ENCODE data around the gene ADCY1. TPM values are rescaled to one million over a fixed set of nuclear protein-coding genes. Genes with fewer than 3 reads are reported as not detected.
A peak's percentile ranks its signal among the peaks of the same experiment; 100 is the strongest.
"Not testable (repeated sequence)": the region's sequence is repeated elsewhere in the genome, so short reads cannot be mapped to it uniquely, and the experiment has no call there.

The ADCY1 gene
- total and polyA plus RNA-seq, 2 donors = 0.27 to 0.38 TPM

DNA sequence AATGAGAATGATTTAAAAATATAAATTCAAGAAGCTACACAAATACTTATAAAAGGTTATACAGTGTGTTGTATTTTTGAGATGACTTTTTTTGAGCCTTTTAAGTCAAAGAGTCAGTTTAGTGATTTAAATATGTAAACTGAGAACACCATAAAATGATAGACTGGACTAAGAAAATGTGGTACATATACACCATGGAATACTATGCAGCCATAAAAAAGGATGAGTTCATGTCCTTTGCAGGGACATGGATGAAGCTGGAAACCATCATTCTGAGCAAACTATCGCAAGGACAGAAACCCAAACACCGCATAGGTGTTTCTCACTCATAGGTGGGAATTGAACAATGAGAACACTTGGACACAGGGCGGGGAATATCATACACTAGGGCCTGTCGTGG lies 182.2 kb downstream of the ADCY1 start:
- H3K9me3 ChIP-seq (ENCODE audit: control insufficient read depth in 2 of 2, insufficient read depth in 1 of 2, low read length in 1 of 2); DNase-seq (ENCODE audit: low read depth in 6 of 9, low spot score in 9 of 9); H3K27ac ChIP-seq (ENCODE audit: low read depth in 1 of 2, low read length in 1 of 2); H3K36me3 ChIP-seq (ENCODE audit: control insufficient read depth in 2 of 2, insufficient read depth in 2 of 2, low read length in 1 of 2); H3K27me3 ChIP-seq (ENCODE audit: control insufficient read depth in 2 of 2, insufficient read depth in 1 of 2, low read length in 1 of 2); H3K4me3 ChIP-seq (ENCODE audit: low read length in 2 of 2); H3K4me1 ChIP-seq (ENCODE audit: control insufficient read depth in 2 of 2, insufficient read depth in 2 of 2, low read length in 2 of 2): not testable (repeated sequence)
- WGBS = 97% methylated on average over 3 of the region's 4 CpGs

DNA sequence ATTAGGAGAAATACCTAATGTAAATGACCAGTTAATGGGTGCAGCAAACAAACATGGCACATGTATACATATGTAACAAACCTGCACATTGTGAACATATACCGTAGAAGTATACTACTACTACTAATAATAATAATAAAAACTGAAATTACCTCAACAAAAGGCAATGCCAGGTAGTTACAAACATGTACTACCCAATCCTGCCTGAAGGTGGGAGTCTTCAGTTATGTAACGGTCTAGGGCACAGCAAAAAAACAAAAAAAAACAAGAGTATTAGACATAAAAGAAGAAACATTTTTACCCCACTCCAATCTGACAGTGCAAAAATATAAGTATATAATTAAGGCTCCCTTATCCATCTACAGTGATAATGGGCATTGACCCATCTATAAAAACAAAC lies 182.6 kb downstream of the ADCY1 start:
- not testable (repeated sequence) for H3K9me3 ChIP-seq (ENCODE audit: control insufficient read depth in 2 of 2, insufficient read depth in 1 of 2, low read length in 1 of 2); DNase-seq (ENCODE audit: low read depth in 6 of 9, low spot score in 9 of 9); H3K4me3 ChIP-seq (ENCODE audit: low read length in 2 of 2); H3K36me3 ChIP-seq (ENCODE audit: control insufficient read depth in 2 of 2, insufficient read depth in 2 of 2, low read length in 1 of 2); H3K27me3 ChIP-seq (ENCODE audit: control insufficient read depth in 2 of 2, insufficient read depth in 1 of 2, low read length in 1 of 2); H3K4me1 ChIP-seq (ENCODE audit: control insufficient read depth in 2 of 2, insufficient read depth in 2 of 2, low read length in 2 of 2); H3K27ac ChIP-seq (ENCODE audit: low read depth in 1 of 2, low read length in 1 of 2)
- WGBS = 95% methylated on average over 2 of the region's 2 CpGs

DNA sequence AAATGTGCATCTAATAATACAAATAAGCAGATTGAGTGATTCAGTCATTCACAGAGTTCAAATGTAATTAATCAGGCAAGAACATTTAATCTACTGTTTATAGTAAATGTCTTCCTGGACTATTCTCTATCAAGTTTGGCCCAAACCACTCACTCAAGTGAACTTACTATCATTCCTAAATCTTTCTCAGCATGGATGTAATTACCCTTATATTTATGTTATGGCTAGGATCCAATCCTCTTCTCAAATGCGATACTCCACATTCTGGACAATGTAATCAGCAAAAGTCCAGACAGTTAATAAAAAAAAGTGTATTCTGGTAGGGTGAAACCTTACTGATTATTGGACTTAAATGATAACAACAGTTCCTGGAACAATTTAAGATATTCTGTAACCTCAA lies 185.3 kb downstream of the ADCY1 start:
- not testable (repeated sequence) for H3K36me3 ChIP-seq (ENCODE audit: control insufficient read depth in 2 of 2, insufficient read depth in 2 of 2, low read length in 1 of 2); H3K27ac ChIP-seq (ENCODE audit: low read depth in 1 of 2, low read length in 1 of 2); H3K9me3 ChIP-seq (ENCODE audit: control insufficient read depth in 2 of 2, insufficient read depth in 1 of 2, low read length in 1 of 2); H3K4me1 ChIP-seq (ENCODE audit: control insufficient read depth in 2 of 2, insufficient read depth in 2 of 2, low read length in 2 of 2); DNase-seq (ENCODE audit: low read depth in 6 of 9, low spot score in 9 of 9); H3K27me3 ChIP-seq (ENCODE audit: control insufficient read depth in 2 of 2, insufficient read depth in 1 of 2, low read length in 1 of 2); H3K4me3 ChIP-seq (ENCODE audit: low read length in 2 of 2)
- 98% methylated on average over 1 of the region's 1 CpG for WGBS

DNA sequence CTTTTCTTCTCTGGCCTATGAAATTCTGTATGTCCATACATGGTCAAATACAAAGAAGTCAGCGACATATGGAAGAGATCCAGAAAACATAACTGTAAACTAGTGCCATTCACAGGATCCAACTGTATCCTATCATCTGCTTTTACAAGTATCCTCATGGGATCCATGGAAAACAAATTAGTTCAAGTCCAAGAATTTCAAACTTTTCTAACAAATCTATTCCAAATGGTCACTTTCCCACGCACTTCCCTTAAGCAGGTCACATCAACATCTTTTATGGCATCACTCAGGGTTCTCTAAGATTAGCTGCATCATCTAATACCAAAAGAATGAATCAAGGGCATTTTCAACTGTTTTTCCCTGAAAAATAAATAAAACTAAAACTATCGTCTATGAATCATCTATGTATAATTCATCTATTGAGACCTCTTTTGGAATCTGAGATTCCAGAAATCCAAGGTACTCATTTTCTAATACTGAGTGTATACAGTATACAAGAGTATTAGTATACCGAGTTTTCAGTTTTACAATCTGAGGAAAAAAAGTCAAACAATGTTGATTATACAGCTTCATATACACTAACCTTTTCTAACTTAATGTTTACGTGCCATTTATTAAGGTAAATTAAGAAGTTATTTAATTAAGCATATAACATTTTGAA lies 187.5 kb downstream of the ADCY1 start:
- H3K4me1 ChIP-seq (ENCODE audit: control insufficient read depth in 2 of 2, insufficient read depth in 2 of 2, low read length in 2 of 2); H3K27ac ChIP-seq (ENCODE audit: low read depth in 1 of 2, low read length in 1 of 2); H3K27me3 ChIP-seq (ENCODE audit: control insufficient read depth in 2 of 2, insufficient read depth in 1 of 2, low read length in 1 of 2); DNase-seq (ENCODE audit: low read depth in 6 of 9, low spot score in 9 of 9); H3K36me3 ChIP-seq (ENCODE audit: control insufficient read depth in 2 of 2, insufficient read depth in 2 of 2, low read length in 1 of 2); H3K4me3 ChIP-seq (ENCODE audit: low read length in 2 of 2); H3K9me3 ChIP-seq (ENCODE audit: control insufficient read depth in 2 of 2, insufficient read depth in 1 of 2, low read length in 1 of 2): not testable (repeated sequence)
- 98% methylated on average over 5 of the region's 5 CpGs for WGBS

DNA sequence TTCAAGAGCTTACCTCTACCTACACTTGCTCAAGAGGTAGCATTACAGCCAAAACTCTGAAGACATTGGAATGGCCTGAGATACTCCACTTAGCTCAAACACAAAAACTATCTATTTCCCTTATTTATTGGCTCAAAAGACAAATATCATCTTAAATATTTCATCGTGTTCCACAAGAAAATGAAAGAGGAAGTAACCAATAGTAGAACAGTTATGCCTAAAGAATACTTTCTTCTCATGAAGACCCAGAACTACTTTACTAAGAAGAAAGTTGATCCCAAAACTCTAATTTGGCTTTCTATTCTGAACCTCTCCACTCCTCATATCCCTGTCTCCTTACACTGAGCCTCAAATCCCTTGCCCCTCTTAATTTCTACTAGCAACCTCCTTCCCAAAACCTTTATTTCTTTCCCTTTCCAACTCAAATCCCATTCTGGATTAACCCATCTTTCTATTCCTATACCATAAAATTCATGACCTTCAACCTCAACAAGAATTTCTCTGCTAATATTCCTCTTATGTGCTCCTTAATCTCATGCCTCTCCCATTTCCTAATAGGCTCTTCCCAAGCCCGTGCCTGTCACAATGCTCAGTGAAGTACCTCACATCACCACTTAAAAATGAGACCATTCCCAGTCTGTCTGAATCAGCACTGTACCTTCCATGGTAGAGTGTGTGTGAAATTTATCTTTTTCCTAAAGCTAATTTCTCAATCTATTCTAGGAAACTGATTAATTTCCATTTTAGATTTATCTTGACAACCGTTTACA lies 188.2 kb downstream of the ADCY1 start:
- H3K27me3 ChIP-seq (ENCODE audit: control insufficient read depth in 2 of 2, insufficient read depth in 1 of 2, low read length in 1 of 2); DNase-seq (ENCODE audit: low read depth in 6 of 9, low spot score in 9 of 9); H3K4me1 ChIP-seq (ENCODE audit: control insufficient read depth in 2 of 2, insufficient read depth in 2 of 2, low read length in 2 of 2); H3K36me3 ChIP-seq (ENCODE audit: control insufficient read depth in 2 of 2, insufficient read depth in 2 of 2, low read length in 1 of 2); H3K9me3 ChIP-seq (ENCODE audit: control insufficient read depth in 2 of 2, insufficient read depth in 1 of 2, low read length in 1 of 2); H3K27ac ChIP-seq (ENCODE audit: low read depth in 1 of 2, low read length in 1 of 2); H3K4me3 ChIP-seq (ENCODE audit: low read length in 2 of 2): not testable (repeated sequence)
- WGBS = 70% methylated on average over 3 of the region's 3 CpGs

DNA sequence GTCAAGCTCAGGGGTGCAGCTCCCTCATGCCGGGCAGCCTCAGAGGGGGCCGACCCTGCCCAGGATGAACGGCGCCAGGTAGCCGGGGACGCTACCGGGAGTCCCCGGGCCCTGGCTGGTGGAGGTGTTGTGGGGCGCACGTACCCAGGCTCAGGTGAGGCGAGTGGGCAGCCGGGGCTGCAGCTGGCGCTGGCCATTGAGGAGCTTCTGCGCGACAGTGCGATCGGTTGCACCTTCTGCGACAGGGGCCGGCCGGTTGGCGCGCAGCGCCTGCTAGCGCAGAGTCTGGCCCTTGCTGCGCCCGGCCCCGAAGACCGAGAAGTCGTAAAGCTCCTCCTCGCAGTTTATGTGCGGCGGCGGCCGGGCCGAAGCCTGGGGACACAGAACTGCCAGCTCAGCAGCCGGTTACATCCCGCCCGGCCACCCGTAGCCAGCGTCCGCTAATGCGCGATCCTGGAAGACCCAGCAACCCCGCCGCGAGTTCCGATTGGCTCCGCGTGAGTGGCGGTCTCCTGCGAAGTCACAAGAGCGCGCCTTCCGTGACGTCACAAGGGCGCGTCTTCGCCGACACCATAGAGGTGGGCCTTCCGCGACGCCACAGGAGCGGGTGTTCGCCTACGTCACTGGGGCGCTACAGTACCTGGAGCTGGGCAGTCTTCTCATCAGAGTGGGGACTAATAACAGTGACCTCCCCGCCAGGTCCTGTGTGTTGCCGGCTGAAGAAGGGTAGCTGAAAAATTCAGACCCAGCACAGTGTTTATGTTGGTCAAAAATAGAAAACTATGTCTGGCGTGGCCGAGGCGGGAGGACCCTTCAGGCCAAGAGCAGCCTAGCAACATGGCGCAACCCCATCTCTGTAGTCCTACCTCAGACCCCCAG lies 194.6 kb downstream of the ADCY1 start:
- H3K9me3 ChIP-seq (ENCODE audit: control insufficient read depth in 2 of 2, insufficient read depth in 1 of 2, low read length in 1 of 2); H3K36me3 ChIP-seq (ENCODE audit: control insufficient read depth in 2 of 2, insufficient read depth in 2 of 2, low read length in 1 of 2); H3K4me1 ChIP-seq (ENCODE audit: control insufficient read depth in 2 of 2, insufficient read depth in 2 of 2, low read length in 2 of 2); H3K27me3 ChIP-seq (ENCODE audit: control insufficient read depth in 2 of 2, insufficient read depth in 1 of 2, low read length in 1 of 2): not testable (repeated sequence)
- Histone ChIP-seq H3K4me3 (ENCODE audit: low read length in 2 of 2) (peak overlapping the region; percentile 62 to 74), H3K27ac (ENCODE audit: low read depth in 1 of 2, low read length in 1 of 2) (peak overlapping the region; percentile 85 to 90)
- under 1% methylated on average over 72 of the region's 72 CpGs for WGBS
- peak; percentile 79 to 98 (median 95) for DNase-seq (ENCODE audit: low read depth in 6 of 9, low spot score in 9 of 9)

DNA sequence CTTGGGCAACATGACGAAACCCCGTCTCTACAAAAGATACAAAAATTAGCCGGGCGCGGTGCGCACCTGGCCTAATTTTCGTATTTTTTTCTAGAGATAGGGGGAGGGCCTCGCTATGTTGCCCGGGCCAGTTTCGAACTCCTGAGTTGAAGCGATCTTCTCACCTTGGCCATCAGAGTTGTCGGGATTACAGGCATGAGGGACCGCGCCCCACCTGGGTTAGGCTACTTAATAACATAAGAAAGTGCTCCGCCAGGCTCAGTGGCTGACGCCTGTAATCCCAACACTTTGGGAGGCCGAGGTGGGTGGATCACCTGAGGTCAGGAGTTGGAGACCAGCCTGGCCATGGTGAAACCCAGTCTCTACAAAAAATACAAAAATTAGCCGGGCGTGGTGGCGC lies 195.5 kb downstream of the ADCY1 start:
- H3K27ac ChIP-seq (ENCODE audit: low read depth in 1 of 2, low read length in 1 of 2); H3K9me3 ChIP-seq (ENCODE audit: control insufficient read depth in 2 of 2, insufficient read depth in 1 of 2, low read length in 1 of 2); H3K36me3 ChIP-seq (ENCODE audit: control insufficient read depth in 2 of 2, insufficient read depth in 2 of 2, low read length in 1 of 2); H3K27me3 ChIP-seq (ENCODE audit: control insufficient read depth in 2 of 2, insufficient read depth in 1 of 2, low read length in 1 of 2); DNase-seq (ENCODE audit: low read depth in 6 of 9, low spot score in 9 of 9); H3K4me1 ChIP-seq (ENCODE audit: control insufficient read depth in 2 of 2, insufficient read depth in 2 of 2, low read length in 2 of 2): not testable (repeated sequence)
- peak overlapping the region; percentile 62 to 74 for H3K4me3 ChIP-seq (ENCODE audit: low read length in 2 of 2)
- 98% methylated on average over 20 of the region's 20 CpGs for WGBS
